GM12865 (cell line): ENCODE measurements around the gene CITED4.

Experiments
- DNase-seq: peaks from one replicate; pipeline ENCODE4 v3.0.0; 2010; ENCODE audit warnings: low read depth
- H3K4me3 ChIP-seq: 2 replicates; pipeline ENCODE4 v1.5.1; 2011; ENCODE audit warnings: mild to moderate bottlenecking, low read depth, low read length, control low read depth
- TF ChIP-seq, protein P1 (sequence below): IDR thresholded peaks from 2 replicates; pipeline ENCODE4 v1.5.1; 2011; ENCODE audit warnings: low read length, control low read depth, low read depth, inconsistent platforms; ENCODE audit not compliant: insufficient read depth; ENCODE audit errors: missing control alignments

CITED4 gene

DNA sequence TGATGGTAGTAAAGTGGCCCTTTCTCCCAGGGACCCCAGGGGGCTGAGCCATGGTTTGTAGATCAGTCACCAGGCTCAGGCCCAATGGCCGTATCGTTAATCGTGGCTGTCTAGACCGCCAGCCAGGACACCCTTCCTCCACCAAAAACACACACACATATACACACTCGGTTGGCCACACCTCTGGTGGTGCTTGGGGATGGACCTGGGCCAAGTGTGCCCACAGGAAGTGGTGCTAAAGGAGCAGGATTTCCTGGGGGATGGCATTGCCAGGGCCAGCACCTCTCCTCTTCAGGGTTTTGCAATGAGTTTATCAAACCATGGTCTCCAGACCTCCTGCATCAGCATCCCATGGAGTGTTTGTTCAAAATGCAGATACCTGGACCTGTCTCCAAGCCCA, 36.2 kb downstream of the CITED4 start:
- TF ChIP-seq, protein P1, sequence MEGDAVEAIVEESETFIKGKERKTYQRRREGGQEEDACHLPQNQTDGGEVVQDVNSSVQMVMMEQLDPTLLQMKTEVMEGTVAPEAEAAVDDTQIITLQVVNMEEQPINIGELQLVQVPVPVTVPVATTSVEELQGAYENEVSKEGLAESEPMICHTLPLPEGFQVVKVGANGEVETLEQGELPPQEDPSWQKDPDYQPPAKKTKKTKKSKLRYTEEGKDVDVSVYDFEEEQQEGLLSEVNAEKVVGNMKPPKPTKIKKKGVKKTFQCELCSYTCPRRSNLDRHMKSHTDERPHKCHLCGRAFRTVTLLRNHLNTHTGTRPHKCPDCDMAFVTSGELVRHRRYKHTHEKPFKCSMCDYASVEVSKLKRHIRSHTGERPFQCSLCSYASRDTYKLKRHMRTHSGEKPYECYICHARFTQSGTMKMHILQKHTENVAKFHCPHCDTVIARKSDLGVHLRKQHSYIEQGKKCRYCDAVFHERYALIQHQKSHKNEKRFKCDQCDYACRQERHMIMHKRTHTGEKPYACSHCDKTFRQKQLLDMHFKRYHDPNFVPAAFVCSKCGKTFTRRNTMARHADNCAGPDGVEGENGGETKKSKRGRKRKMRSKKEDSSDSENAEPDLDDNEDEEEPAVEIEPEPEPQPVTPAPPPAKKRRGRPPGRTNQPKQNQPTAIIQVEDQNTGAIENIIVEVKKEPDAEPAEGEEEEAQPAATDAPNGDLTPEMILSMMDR, result no peak
- H3K4me3 ChIP-seq, result no peak overlapping the region
- no peak for DNase-seq

DNA sequence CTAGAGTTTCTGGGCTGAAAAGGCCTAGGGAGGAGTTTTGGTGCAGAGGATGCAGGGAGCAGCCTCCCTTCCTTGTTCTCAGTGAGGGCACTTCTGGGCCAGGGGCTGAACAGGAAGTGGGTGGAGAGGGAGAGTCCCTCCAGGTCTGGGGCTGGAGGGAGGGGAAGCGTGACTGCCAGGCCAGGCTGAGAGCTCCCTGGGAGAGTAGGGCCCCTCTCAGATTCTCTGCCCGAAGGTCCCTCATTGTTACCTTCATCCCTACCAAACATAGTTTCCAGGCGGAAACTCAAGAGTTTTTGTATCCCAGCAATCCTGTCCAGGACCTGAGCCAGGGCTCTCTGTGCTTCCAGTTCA, 36.8 kb downstream of the CITED4 start:
- TF ChIP-seq, protein P1, result no peak
- peak; percentile 45 for DNase-seq
- no peak overlapping the region for H3K4me3 ChIP-seq

DNA sequence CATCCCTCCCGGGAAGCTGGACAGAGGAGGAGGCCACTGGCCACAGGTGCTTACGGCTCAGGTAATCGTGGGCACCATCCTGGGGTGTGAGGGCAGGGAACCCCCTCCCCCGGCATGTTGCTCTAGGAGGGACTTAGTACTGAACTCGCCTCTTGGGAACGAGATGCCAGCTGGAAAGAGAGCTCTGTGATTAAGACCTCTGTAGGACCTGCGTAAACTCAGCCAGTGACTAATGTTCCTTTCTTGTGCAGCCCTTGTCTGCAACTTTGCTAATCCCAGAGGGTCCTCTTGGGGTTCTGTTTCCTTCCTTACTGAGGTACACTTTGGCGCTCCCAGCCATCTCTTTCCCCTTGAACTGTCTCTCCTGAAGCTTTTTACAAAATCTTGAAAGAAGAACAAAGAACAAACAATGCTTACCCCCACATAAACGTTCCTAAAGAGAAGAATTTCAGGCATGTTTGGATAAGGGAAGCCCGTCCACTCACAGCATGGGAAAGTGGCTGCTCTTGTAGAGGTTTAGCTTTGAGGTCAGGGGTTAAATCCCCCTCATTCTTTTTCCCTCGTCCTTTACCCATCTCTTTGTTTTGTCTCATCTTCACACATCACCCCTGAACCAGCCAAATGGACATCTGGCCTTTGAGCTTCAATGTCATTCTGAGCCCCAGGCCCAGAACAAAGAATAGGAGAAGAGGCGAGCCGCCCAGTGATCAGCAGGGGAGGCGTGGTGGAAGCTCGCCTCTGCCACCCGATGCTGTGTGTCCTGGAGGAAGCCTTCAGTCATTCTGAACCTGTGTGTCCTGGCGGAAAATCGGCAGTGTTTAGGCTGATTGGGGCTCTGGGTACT, 37.4 kb downstream of the CITED4 start:
- TF ChIP-seq, protein P1, result no peak
- DNase-seq, result no peak
- no peak overlapping the region for H3K4me3 ChIP-seq

DNA sequence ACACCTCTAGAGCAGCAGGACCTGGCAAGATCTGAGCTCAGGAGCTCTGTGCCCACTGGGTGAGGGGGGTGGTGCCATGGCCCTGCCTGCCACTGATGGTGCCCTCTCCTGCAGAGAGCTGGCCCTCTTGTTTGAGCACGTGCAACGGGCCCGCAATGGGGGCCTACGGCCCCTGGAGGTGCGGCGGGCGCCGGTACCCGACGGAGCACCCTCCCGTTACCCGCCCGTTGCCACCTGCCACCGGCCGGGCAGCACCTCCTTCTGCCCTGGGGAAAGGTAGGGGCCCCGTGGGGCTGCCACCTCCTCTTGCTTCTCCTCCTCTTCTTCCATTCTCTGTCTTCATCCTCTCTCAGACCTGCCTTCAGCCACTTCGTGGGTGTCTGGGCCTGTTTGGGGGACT, 38.2 kb downstream of the CITED4 start:
- TF ChIP-seq, protein P1, result no peak
- DNase-seq, result no peak
- H3K4me3 ChIP-seq, result no peak overlapping the region

DNA sequence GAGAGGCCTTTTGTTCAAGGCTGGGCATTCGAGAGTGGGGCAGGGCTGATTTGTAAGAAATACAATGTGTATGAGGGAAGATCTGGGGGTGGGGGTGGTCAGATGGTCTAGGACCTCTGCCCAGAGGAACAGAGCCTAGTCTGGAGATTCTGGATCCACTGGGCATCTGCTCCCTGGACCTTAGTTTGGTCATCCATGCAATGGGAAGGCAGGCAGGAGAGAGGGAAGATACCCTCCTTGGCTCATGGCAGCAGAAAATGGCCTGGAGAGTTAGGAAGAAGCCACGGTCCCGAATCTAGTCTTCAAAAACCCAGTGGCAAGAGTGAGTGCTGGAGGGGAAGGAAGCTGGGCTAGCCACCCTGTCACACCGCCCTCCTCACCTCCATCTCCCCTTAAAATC, 38.8 kb downstream of the CITED4 start:
- H3K4me3 ChIP-seq, result no peak overlapping the region
- no peak for DNase-seq
- TF ChIP-seq, protein P1, result no peak

DNA sequence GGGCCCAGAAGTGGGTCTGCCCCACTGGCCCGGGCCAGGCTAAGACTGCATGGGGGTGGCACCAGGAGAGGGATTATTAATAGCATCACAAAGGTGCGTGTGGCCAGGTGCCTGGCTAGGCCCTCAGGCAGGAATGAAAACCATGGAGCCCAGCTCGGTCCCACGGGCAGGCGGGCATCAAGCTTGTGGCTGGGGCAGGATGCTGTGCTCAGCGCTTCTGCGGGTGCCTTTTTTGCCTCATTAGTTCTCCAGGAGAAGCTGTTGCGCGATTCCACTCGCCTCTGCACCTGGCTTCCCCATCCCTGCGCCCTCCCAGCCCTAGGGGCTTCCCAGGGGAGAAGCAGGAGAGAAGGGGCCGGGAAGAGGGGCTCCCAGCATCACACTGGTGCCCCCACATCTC, 39.3 kb downstream of the CITED4 start:
- H3K4me3 ChIP-seq, result no peak overlapping the region
- DNase-seq, result no peak
- TF ChIP-seq, protein P1, result no peak
